Occipital lobe (tissue), 2 donors: ENCODE data around the gene POFUT2. TPM values are rescaled to one million over a fixed set of nuclear protein-coding genes. Genes with fewer than 3 reads are reported as not detected.

Experiments used
- DNase-seq: peaks from one replicate; lab custom pipeline; 2025; lab: John Stamatoyannopoulos, UW
- total RNA-seq: library from RNA; depleted of rRNA; stranded (reverse); fragments of >200 nt; gene quantifications from one replicate; pipeline ENCODE4 v1.2.3, GENCODE V29; 2014

POFUT2 gene
- total RNA-seq, 1 donor from 2014 or later, result 9.8 TPM

DNA sequence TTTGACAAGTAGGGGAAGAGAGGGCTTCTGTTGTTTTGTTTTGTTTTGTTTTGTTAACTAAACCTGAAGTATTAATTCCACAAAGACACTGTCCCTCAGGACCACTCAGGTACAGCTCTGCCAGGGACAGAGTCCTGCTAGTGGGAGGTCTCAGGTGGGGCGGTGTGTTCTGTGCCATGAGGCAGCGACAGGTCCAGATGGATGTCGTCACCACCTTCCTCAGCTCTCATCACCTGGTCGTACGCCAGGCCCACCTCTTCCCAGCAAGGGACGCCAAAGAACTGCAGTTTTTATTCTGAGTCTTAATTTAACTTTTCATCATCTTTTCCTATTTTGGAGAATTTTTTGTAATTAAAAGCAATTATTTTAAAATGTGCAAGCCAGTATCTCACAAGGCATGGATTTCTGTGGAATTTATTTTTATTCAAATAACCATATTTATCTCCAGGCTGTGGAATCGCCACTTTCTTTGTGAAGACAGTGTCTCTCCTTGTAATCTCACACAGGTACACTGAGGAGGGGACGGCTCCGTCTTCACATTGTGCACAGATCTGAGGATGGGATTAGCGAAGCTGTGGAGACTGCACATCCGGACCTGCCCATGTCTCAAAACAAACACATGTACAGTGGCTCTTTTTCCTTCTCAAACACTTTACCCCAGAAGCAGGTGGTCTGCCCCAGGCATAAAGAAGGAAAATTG, 62.5 kb downstream of the POFUT2 start:
- no peak for DNase-seq

DNA sequence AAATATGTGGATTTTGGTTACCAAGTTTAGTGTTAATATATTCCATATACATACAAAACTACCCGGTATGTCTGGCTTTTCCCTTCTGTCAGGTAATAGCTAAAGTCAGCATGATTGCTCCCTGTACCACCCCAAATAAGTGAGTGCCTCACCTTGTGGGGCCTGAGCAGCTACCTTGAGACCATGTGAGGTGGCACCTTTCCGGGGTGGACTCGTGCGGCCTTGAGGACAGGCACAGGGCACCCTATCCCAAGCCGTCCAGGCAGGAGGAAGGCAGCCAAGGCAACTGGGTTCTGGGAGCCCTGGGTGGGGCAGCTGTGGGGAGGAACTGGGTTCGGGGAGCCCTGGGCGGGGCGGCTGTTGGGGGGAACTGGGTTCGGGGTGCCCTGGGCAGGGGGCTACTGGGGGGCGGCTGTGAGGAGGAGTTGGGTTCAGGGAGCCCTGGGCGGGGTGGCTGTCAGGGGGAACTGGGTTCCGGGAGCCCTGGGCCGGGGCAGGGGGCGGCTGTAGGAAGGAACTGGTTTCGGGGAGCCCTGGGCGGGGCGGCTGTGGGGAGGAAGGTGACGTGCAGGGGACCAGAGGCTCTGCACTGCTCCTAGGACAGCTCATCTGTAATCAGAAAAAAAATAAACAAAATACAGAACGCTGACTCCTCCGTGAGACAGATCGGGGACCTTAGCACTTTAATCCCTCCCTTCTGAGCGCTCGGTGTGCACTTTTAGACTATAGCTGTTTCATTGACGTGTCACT, 63.3 kb downstream of the POFUT2 start:
- DNase-seq, result no peak

DNA sequence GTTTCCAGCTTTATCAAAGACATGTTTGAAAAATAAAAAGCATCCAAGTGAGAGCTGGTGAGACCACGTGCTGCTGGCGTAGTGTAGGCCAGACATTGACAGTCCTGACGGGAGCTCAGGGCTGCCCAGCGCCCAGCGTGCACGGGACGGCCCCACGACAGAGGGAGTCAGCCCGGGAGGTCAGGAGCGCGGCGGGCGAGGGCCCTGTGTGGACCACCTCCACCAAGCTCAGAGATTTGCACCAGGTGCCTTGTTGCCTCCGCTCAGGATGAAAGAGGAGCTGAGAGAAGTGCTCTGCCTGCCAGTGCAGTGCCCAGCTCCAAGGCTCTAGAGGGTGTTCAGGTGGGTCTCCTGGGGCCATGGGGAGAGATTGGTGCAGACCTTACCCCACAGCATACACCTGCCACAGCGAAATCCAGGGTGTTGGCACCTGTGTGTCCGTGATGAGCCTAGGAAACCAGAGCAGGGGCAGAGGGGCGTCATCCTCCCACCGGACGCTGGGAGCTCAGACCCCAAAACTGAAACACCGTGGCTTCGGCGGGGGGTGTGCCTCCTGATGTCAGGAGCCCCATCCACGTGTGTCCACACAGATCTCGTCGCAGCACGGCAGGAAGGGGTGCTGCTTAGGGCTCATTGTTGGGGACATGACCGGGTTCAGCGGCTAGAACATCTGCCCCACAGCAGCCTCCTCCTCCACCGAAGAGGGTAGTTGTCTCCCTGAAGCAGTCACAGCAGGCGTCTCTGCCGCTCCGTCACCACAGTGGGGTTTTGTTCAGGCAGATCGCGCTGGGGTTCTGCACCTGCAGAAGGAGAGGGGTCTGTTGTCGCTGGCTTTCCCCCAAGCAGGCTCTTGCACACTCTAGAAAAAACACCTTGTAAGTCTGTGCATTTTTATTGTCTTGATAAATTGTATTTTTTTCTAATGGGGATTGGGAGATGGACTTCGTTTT, 64.2 kb downstream of the POFUT2 start:
- DNase-seq, result no peak

DNA sequence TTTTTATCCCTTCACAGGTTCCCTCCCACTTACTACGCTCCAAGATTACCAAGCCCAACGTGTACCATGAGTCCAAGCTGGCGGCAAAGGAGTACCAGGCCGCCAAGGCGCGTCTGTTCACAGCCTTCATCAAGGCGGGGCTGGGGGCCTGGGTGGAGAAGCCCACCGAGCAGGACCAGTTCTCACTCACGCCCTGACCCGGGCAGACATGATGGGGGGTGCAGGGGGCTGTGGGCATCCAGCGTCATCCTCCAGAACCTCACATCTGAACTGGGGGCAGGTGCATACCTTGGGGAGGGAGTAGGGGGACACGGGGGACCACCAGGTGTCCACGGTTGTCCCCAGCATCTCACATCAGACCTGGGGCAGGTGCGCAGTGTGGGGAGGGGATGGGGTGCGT, 65.7 kb downstream of the POFUT2 start:
- no peak for DNase-seq

DNA sequence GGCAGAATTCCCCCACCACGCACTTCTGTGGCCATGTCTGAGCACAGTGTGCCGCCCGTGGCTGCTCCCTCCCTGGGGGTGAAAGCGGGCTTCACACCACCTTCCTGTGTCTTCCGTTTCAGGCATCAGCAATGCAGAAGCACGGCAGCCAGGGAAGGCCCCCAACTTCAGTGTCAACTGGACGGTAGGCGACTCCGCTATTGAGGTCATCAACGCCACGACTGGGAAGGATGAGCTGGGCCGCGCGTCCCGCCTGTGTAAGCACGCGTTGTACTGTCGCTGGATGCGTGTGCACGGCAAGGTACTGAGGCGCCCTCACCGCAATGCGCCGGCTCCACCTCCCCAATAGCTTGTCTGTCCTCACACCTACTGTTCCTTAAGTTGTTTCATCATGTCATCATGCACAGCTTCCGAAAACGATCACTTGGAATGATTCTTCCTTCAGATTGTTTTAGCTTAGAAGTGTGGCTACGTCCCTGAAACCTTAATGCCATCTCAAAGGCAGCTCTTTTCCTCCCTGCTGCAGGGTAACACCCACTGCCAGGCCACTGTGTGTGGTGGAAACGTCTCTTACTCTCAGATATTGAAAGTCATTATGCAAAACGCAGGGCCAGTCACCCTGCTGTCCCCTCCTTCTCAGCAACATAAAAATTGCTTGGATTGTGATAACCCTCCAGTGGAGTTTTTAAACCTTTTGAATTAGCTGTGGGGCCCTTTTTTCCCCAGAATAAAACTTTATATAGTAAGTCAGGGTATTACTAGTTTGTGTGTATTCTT, 66.8 kb downstream of the POFUT2 start:
- no peak for DNase-seq

DNA sequence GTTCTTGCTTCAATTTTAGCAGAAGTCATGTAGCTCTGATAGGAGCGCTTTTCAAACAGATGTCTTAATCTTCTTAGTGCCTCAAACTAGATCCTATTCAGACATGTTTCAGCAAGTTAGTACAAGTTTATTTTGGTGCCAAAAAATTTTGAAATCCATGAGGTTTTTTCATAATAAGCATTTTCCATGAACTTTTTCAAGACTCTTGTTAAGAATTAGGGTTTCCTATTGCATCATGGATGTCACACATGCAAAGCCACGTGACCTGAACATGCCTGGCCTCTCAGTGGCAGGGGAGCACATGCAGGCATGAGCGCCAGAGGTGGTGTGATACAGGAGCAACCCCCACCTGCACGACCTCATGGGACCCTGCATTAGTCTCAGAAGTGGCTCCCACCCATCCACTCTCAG, 67.6 kb downstream of the POFUT2 start:
- DNase-seq, result no peak

DNA sequence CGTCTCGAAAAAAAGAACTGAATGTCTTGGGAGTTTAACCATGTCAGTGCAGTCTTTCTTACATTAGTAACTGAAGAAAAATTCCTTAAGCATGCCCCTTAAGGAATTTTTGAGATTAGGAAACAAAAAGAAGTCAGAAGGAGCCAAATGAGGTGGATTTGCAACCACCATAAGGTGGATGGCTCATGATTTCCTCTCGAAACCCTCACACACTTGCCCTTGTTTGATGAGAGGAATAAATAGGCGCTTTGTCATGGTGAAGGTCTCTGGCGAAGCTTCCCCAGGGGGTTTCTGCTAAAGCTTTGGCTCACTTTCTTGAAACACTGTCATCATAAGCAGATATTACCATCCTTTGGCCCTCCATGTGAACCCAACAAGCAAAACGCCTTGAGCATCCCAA, 68.2 kb downstream of the POFUT2 start:
- DNase-seq, result no peak

DNA sequence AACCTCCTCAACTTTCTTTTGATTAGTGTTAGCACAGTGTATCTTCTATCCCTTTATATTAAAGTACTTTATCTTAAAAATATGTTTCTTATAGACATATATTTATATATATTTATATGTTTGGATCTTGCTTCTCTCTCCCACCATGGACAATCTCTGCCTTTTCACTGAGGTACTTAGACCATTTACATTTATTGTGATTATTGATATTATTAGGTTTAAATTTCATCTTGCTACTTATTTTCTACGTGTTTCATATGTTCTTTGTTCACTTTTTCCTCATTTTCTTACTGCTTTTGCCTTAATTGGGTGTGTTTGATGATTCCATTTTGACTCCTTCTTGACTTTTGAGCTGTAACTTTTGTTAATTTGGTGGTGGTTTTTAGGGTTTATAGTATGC, 70.7 kb downstream of the POFUT2 start:
- DNase-seq, result no peak

DNA sequence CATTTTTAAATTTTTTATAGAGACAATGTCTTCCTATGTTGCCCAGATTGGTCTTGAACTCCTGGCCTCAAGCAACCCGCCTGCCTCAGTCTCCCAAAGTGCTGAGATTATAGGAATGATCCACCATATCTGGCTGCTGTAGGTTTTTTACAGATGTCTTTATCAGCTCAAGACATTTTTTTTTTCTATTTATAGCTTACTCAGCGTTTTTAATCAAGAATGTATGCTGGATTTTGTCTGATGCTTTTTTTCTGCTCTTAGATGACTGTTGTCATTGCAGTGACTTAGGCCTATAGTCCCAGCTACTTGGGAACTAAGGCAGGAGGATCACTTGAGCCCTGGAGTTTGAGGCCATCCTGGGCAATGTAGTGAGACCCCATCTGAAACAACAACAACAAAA, 72.5 kb downstream of the POFUT2 start:
- DNase-seq, result no peak

Other genes with a start within 250 kb of the POFUT2 start
- gene ADARB1, start 213.3 kb downstream of the POFUT2 start, total RNA-seq, result 17.0 TPM
- gene COL18A1, start 117.3 kb upstream of the POFUT2 start, total RNA-seq, result 15.4 TPM